OCI-LY7 (cell line): Measurements from ENCODE around the gene TPRA1. TPM values are rescaled to one million over a fixed set of nuclear protein-coding genes. Genes with fewer than 3 reads are reported as not detected.

Experiments used
- BruUV-seq: library from RNA; stranded (reverse); fragments of 400-500 nt; replicated peaks from 2 replicates; lab custom pipeline; 2021; lab: Mats Ljungman, UMichigan
- CTCF ChIA-PET: fragments of 300-600 bp; sonication (Branson Sonifier 250); formaldehyde crosslinking; loops from one replicate; lab custom pipeline; 2022; ENCODE audit warnings: antibody characterized with exemption; ENCODE audit not compliant: unreplicated experiment; lab: Charles Lee
- POLR2A ChIA-PET: fragments of 300-600 bp; sonication (Branson Sonifier 250); formaldehyde crosslinking; loops from one replicate; lab custom pipeline; 2022; ENCODE audit warnings: antibody characterized with exemption; lab: Charles Lee
- DNase-seq: peaks from one replicate; pipeline ENCODE4 v3.0.0-alpha.2; 2015; ENCODE audit warnings: low spot score
- H2AFZ ChIP-seq: fragments of 200-600 bp; sonication (generic), shearing (Covaris generic); 2 replicates; pipeline ENCODE4 v1.6.1; 2014; ENCODE audit warnings: mild to moderate bottlenecking, antibody characterized with exemption, low read length, moderate library complexity
- H3K27ac ChIP-seq: fragments of 200-600 bp; sonication (generic); 2 replicates; pipeline ENCODE4 v1.5.1; 2014; ENCODE audit warnings: mixed run types, low read depth, mild to moderate bottlenecking, moderate library complexity, low read length, inconsistent platforms; ENCODE audit not compliant: poor library complexity, severe bottlenecking
- H3K36me3 ChIP-seq: fragments of 200-600 bp; sonication (generic); 2 replicates; pipeline ENCODE4 v1.6.1; 2014; ENCODE audit warnings: mild to moderate bottlenecking, antibody characterized with exemption, low read length, moderate library complexity, mixed read lengths; ENCODE audit not compliant: insufficient read depth
- H3K4me1 ChIP-seq: fragments of 200-600 bp; sonication (generic); 2 replicates; pipeline ENCODE4 v1.5.1; 2014; ENCODE audit warnings: mild to moderate bottlenecking, low read length; ENCODE audit not compliant: insufficient read depth, poor library complexity, severe bottlenecking
- H3K4me2 ChIP-seq: fragments of 200-600 bp; sonication (generic); 2 replicates; pipeline ENCODE4 v1.6.1; 2014; ENCODE audit warnings: mild to moderate bottlenecking, low read length
- H3K4me3 ChIP-seq: fragments of 200-600 bp; sonication (generic); 2 replicates; pipeline ENCODE4 v1.5.1; 2014; ENCODE audit warnings: mild to moderate bottlenecking, low read depth, low read length; ENCODE audit not compliant: poor library complexity, severe bottlenecking
- H3K79me2 ChIP-seq: fragments of 200-600 bp; sonication (generic); 2 replicates; pipeline ENCODE4 v1.6.1; 2016; ENCODE audit warnings: low read depth, mild to moderate bottlenecking, low read length, moderate library complexity, mixed read lengths; ENCODE audit not compliant: insufficient read depth
- H3K9me2 ChIP-seq: fragments of 200-600 bp; sonication (generic); 2 replicates; pipeline ENCODE4 v1.6.1; 2016; ENCODE audit warnings: mild to moderate bottlenecking, low read length, mixed read lengths; ENCODE audit not compliant: insufficient read depth
- H3K9me3 ChIP-seq: fragments of 200-600 bp; sonication (generic); 2 replicates; pipeline ENCODE4 v1.6.1; 2014; ENCODE audit warnings: mild to moderate bottlenecking, mixed run types, low read length, mixed read lengths
- H4K20me1 ChIP-seq: fragments of 200-600 bp; sonication (generic); 2 replicates; pipeline ENCODE4 v1.6.1; 2014; ENCODE audit warnings: mild to moderate bottlenecking, antibody characterized with exemption, low read length, moderate library complexity, mixed read lengths; ENCODE audit not compliant: insufficient read depth
- CTCF ChIP-seq: fragments of 200-600 bp; sonication (generic); conservative IDR thresholded peaks from 2 replicates; pipeline ENCODE4 v1.5.1; 2014; ENCODE audit warnings: mild to moderate bottlenecking, antibody characterized with exemption, low read length, moderate library complexity, mixed read lengths
- EZH2phosphoT487 ChIP-seq: fragments of 200-600 bp; sonication (generic); IDR thresholded peaks from 2 replicates; pipeline ENCODE4 v1.6.1; 2018; ENCODE audit warnings: low read depth, borderline replicate concordance, mild to moderate bottlenecking, mixed run types, antibody characterized with exemption, low read length, moderate library complexity, mixed read lengths
- intact Hi-C: fragments of 100-400 bp; cut with micrococcal nuclease; formaldehyde crosslinking; loops from one replicate; pipeline ENCODE4 v1.10.0; 2022; ENCODE audit not compliant: unreplicated experiment
- total RNA-seq, 2 experiments: library from RNA; depleted of rRNA in 1 of 2; stranded (reverse); fragments of >200 nt in 1 of 2; shearing (Covaris generic) in 1 of 2; gene quantifications; 2 replicates each; pipeline ENCODE4 v1.2.3, GENCODE V29; 2014 to 2022

TPRA1 gene
- total RNA-seq, 2 experiments from 2014 or later: 32.3 to 51.4 TPM

GRCh38 chr3:127552038-127552437 lies 38.5 kb downstream of the TPRA1 start:
- no peak for TF ChIP-seq CTCF
- TF ChIP-seq EZH2phosphoT487: no peak
- Histone ChIP-seq H3K4me2 (no peak overlapping the region), H3K79me2 (no peaks in the 10 kb centered on the region), H3K9me3 (no peaks in the 10 kb centered on the region), H4K20me1 (no peaks in the 10 kb centered on the region), H3K9me2 (no peaks in the 10 kb centered on the region), H3K27ac (no peak overlapping the region), H2AFZ (no peak overlapping the region), H3K36me3 (no peaks in the 10 kb centered on the region), H3K4me3 (no peak overlapping the region), H3K4me1 (peaks cover 3% of the 10 kb centered on the region)
- POLR2A ChIA-PET: no interaction called here
- DNase-seq: no peak
- intact Hi-C loops: loop anchor here (5.0 kb wide), 1 partner anchor 1605 kb away; no protein-coding TSS in a partner anchor
- BruUV-seq: no TSS peak
- CTCF ChIA-PET: no interaction called here

- Histone ChIP-seq H3K4me1 (peaks cover 3% of the 10 kb centered on the region), H3K79me2 (no peaks in the 10 kb centered on the region), H3K27ac (no peak overlapping the region), H3K9me3 (no peaks in the 10 kb centered on the region), H3K36me3 (no peaks in the 10 kb centered on the region), H3K4me3 (no peak overlapping the region), H3K9me2 (no peaks in the 10 kb centered on the region), H2AFZ (no peak overlapping the region), H3K4me2 (no peak overlapping the region), H4K20me1 (no peaks in the 10 kb centered on the region)
- no peak for DNase-seq
- no TSS peak for BruUV-seq
- TF ChIP-seq EZH2phosphoT487 (no peak), CTCF (no peak)
- POLR2A ChIA-PET: no interaction called here
- CTCF ChIA-PET: no interaction called here
- intact Hi-C loops: loop anchor here (5.0 kb wide), 1 partner anchor 1606 kb away; no protein-coding TSS in a partner anchor
Measured at GRCh38 chr3:127551178-127551577, 39.4 kb downstream of the TPRA1 start.

GRCh38 chr3:127550468-127551157 lies 39.9 kb downstream of the TPRA1 start:
- Histone ChIP-seq H3K27ac (no peak overlapping the region), H3K4me1 (peaks cover 3% of the 10 kb centered on the region), H3K36me3 (no peaks in the 10 kb centered on the region), H4K20me1 (no peaks in the 10 kb centered on the region), H2AFZ (no peak overlapping the region), H3K9me3 (no peaks in the 10 kb centered on the region), H3K4me2 (no peak overlapping the region), H3K79me2 (no peaks in the 10 kb centered on the region), H3K4me3 (no peak overlapping the region), H3K9me2 (no peaks in the 10 kb centered on the region)
- ChIA-PET POLR2A (no interaction called here), CTCF (no interaction called here)
- DNase-seq: no peak
- TF ChIP-seq CTCF (no peak), EZH2phosphoT487 (no peak)
- no TSS peak for BruUV-seq
- intact Hi-C loops: loop anchor here (5.0 kb wide), 1 partner anchor 1607 kb away; no protein-coding TSS in a partner anchor
